ENCODE measurements around the gene PIP5KL1. TPM values are rescaled to one million over a fixed set of nuclear protein-coding genes. Genes with fewer than 3 reads are reported as not detected.
A peak's percentile ranks its signal among the peaks of the same experiment; 100 is the strongest.

Gene PIP5KL1
- total and polyA plus RNA-seq, 2 of the 8 experiments (the other 6 are each of a cell fraction or from before 2014, with no cell fraction given) = 13.4 to 15.4 TPM

- Histone ChIP-seq H3K36me3 (ENCODE audit: control insufficient read depth in 2 of 4, insufficient read depth in 4 of 4, low read length in 3 of 4) (no peaks in the 10 kb centered on the region), H3K79me2 (ENCODE audit: control insufficient read depth in 1 of 2, insufficient read depth in 2 of 2, low read length in 2 of 2) (no peaks in the 10 kb centered on the region), H4K8ac (ENCODE audit: extremely low read depth, insufficient read depth, low read length) (no peak overlapping the region), H3K18ac (ENCODE audit: extremely low read depth, low read length) (no peak overlapping the region), H3K4ac (replicated peaks; ENCODE audit: insufficient read length, low read depth, low read length) (no peak overlapping the region), H3K56ac (replicated peaks; ENCODE audit: insufficient read length, low read depth, low read length) (no peak overlapping the region), H4K91ac (replicated peaks; ENCODE audit: insufficient read length, low read length) (no peak overlapping the region), H2BK12ac (ENCODE audit: low read depth, low read length) (no peak overlapping the region), H2AK5ac (ENCODE audit: low read depth, low read length) (no peak overlapping the region), H2BK15ac (ENCODE audit: low read length) (no peak overlapping the region), H3K4me2 (ENCODE audit: insufficient read depth in 1 of 2, low read depth in 2 of 2, low read length in 2 of 2) (peak overlapping the region in 1 of 2 experiments; percentile 72; a peak in 1 of 4 replicates), H3K23me2 (ENCODE audit: low read depth, low read length) (peaks cover 7% of the 10 kb centered on the region; the same call in 1 of the 2 replicates), H3K9me3 (ENCODE audit: insufficient read depth in 2 of 2, low read depth in 1 of 2, low read length in 1 of 2) (no peaks in the 10 kb centered on the region), H3K27me3 (replicated peaks in 1 of 4; ENCODE audit: control insufficient read depth in 3 of 4, extremely low read depth in 1 of 4, insufficient read depth in 3 of 4, low read length in 3 of 4) (no peaks in the 10 kb centered on the region), H2AFZ (ENCODE audit: low read length) (no peak overlapping the region), H4K5ac (ENCODE audit: insufficient read length, low read depth, low read length) (no peak overlapping the region), H4K20me1 (replicated peaks in 1 of 2; ENCODE audit: control insufficient read depth in 1 of 2, insufficient read depth in 2 of 2, low read length in 2 of 2) (peaks cover 0 to 1% of the 10 kb centered on the region in 2 experiments), H3K4me1 (replicated peaks in 1 of 4; ENCODE audit: control insufficient read depth in 3 of 4, insufficient read depth in 4 of 4, low read length in 3 of 4) (peaks cover 0 to 10% (median 7%) of the 10 kb centered on the region in 4 experiments; a peak in 6 of 7 replicates), H2BK5ac (ENCODE audit: low read depth, low read length) (no peak overlapping the region), H2BK20ac (ENCODE audit: low read length) (no peak overlapping the region), H3K27ac (ENCODE audit: low read depth, low read length) (no peak overlapping the region), H3K9ac (replicated peaks in 1 of 4; ENCODE audit: extremely low read depth in 1 of 4, low read depth in 3 of 4, low read length in 3 of 4) (no peak overlapping the region), H2BK120ac (replicated peaks; ENCODE audit: low read depth, low read length) (no peak overlapping the region), H3K79me1 (ENCODE audit: low read depth, low read length) (no peaks in the 10 kb centered on the region), H3K14ac (ENCODE audit: insufficient read length) (no peak overlapping the region), H3K23ac (ENCODE audit: insufficient read length) (no peak overlapping the region), H3K4me3 (ENCODE audit: extremely low read depth in 1 of 4, insufficient read depth in 2 of 4, low read depth in 3 of 4, low read length in 4 of 4) (no peak overlapping the region)
- no peak for DNase-seq (ENCODE audit: low read depth in 1 of 2, low spot score in 2 of 2)
- FAIRE-seq = no peak
- ChIA-PET CTCF (ENCODE audit: partially characterized antibody) (interaction anchor here (0.6 to 2.2 kb wide), 7 partner anchors 10 to 87 kb away, joined by 3 to 18 read pairs (median 3); no protein-coding TSS in a partner anchor), POLR2A (ENCODE audit: partially characterized antibody) (interaction anchor here (0.8 to 8.6 kb wide), 9 partner anchors 11 to 86 kb away, joined by 3 to 91 read pairs (median 4); partner anchors contain the start of gene ST6GALNAC6)
- 93% methylated on average over 8 of the region's 8 CpGs; no CpG with 5 or more reads in 1 of the 2 experiments for WGBS, 2 experiments (ENCODE audit: extremely low coverage in 1 of 2, insufficient coverage in 1 of 2, insufficient read length in 1 of 2, insufficient replicate concordance in 2 of 2, low coverage in 1 of 2, low lambda C conversion rate in 2 of 2, missing lambda C conversion rate in 1 of 2)
- no peak for TF ChIP-seq TAF1 (IDR thresholded peaks at IDR 0.05; ENCODE audit: low read depth, low read length)
- no peak for TF ChIP-seq CHD1 (IDR thresholded peaks at IDR 0.05; ENCODE audit: low read depth, low read length)
- no peak for TF ChIP-seq RXRA (IDR thresholded peaks at IDR 0.05; ENCODE audit: insufficient read depth, low read depth, low read length)
- TF ChIP-seq, protein P1, sequence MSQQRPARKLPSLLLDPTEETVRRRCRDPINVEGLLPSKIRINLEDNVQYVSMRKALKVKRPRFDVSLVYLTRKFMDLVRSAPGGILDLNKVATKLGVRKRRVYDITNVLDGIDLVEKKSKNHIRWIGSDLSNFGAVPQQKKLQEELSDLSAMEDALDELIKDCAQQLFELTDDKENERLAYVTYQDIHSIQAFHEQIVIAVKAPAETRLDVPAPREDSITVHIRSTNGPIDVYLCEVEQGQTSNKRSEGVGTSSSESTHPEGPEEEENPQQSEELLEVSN (IDR thresholded peaks at IDR 0.05) = no peak
- no peak for TF ChIP-seq KDM4A (IDR thresholded peaks at IDR 0.05; ENCODE audit: low read depth, low read length, severe bottlenecking)
- no peak for TF ChIP-seq SRF (IDR thresholded peaks at IDR 0.05; ENCODE audit: low read depth, low read length)
- TF ChIP-seq RNF2 (IDR thresholded peaks at IDR 0.05; ENCODE audit: borderline replicate concordance, low read depth, low read length, missing control alignments, poor library complexity, severe bottlenecking) = no peak
- no peak for TF ChIP-seq TAF7 (optimal IDR thresholded peaks at IDR 0.05; ENCODE audit: borderline replicate concordance, low read depth, low read length)
- TF ChIP-seq, protein P2, sequence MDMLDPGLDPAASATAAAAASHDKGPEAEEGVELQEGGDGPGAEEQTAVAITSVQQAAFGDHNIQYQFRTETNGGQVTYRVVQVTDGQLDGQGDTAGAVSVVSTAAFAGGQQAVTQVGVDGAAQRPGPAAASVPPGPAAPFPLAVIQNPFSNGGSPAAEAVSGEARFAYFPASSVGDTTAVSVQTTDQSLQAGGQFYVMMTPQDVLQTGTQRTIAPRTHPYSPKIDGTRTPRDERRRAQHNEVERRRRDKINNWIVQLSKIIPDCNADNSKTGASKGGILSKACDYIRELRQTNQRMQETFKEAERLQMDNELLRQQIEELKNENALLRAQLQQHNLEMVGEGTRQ (IDR thresholded peaks at IDR 0.05; ENCODE audit: low read length) = no peak
Measured at GRCh38 chr9:127878652-127879390, 51.8 kb downstream of the PIP5KL1 start.
